Hepatic stellate cell (primary cell): ENCODE results near the gene LGR6.

ENCODE experiments used
- DNase-seq: peaks from one replicate; pipeline ENCODE4 v3.0.0; 2011; ENCODE audit warnings: low spot score

Gene LGR6

GRCh38 chr1:202291961-202292712 is 98.5 kb downstream of the LGR6 start:
- DNase-seq = peak; percentile 79

GRCh38 chr1:202292773-202293172 is 99.2 kb downstream of the LGR6 start:
- DNase-seq = no peak

- DNase-seq = peak; percentile 35
These were observed 100.0 kb downstream of the LGR6 start for GRCh38 chr1:202293569-202293968.

GRCh38 chr1:202302166-202302565 is 108.6 kb downstream of the LGR6 start:
- no peak for DNase-seq

DNA sequence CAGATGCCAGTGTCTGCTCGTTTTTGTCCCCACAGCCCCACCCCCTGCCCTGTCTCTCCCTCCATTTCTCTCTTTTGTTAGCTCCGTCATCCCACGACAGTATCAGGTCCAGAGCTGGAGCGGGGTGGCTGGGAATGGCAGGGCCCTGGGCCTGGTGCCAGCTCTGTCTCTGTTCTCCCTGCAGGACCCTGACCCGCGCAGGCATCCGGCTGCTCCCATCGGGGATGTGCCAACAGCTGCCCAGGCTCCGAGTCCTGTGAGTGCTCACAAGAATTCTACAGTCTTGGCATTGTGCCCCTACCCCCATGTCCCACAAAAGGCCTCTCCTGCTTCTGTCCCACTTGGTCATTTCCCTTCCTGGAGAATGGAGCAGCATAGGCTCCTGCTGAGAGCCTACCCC is 110.8 kb downstream of the LGR6 start:
- no peak for DNase-seq

DNA sequence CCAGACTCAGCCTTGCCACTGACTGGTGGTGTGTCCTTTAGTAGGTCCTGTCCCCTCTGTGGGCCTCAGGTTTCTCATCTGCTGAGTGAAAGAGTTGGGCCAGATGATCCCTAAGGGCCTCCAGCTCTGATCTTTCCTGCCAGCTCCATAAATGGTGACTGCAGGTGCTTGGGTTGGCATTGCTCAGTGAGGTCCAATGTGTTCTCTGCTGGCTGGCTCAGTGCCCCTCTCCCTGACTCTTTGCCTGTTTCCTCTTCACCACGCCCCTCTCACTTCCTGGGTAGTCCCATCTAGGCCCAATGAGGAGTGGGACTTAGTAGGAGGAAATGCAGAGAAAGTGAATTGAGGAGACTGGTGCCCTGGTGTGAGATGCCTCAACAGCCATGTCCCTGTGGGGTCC is 111.6 kb downstream of the LGR6 start:
- no peak for DNase-seq

- no peak for DNase-seq
These were observed 113.1 kb downstream of the LGR6 start for GRCh38 chr1:202306535-202307345.

DNA sequence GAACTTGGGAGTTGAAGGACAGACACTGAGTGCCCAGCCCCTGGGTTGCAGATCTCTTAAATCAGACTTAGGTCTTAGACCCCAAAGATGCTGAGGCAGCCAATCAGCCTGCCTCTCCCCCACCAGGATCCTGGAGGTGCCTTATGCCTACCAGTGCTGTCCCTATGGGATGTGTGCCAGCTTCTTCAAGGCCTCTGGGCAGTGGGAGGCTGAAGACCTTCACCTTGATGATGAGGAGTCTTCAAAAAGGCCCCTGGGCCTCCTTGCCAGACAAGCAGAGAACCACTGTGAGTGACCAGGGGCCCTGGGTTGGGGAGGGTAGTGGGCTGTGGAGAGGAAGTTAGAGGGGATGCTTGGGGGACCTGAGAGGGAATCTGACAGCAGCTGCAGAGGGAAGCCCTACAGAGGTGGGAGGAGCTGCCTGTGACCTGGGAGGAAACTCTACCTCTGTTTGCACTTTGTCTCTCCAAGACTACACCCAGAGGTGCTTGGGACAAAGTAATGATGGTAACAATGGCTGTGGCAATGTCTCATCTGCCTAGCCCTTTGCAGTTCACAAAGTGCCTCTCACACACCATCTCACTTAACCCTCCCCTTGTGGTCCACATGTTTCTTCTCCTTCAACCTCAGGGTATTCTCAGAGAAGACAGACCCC is 116.6 kb downstream of the LGR6 start:
- no peak for DNase-seq

DNA sequence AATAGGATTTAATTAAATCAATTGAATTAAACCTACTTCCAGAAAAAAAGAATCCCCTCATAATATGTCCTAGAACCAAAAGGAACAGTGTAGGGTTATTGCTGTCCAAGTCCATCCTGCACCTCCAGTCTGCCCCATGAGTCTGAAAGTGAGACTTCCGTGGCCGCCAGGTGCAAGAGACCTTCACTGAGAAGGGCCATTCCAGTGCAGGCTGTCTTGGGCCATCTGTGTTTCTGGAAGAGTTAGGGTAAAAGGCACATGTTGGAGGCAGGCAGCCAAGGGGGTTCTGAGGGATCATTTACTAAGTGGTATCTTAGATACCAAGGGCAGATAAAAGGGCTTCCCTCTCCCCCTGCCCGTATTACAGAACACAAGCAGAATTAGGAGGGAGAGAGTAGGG is 117.1 kb downstream of the LGR6 start:
- DNase-seq = no peak

GRCh38 chr1:202311875-202312635 is 118.5 kb downstream of the LGR6 start:
- peak; percentile 32 for DNase-seq

DNA sequence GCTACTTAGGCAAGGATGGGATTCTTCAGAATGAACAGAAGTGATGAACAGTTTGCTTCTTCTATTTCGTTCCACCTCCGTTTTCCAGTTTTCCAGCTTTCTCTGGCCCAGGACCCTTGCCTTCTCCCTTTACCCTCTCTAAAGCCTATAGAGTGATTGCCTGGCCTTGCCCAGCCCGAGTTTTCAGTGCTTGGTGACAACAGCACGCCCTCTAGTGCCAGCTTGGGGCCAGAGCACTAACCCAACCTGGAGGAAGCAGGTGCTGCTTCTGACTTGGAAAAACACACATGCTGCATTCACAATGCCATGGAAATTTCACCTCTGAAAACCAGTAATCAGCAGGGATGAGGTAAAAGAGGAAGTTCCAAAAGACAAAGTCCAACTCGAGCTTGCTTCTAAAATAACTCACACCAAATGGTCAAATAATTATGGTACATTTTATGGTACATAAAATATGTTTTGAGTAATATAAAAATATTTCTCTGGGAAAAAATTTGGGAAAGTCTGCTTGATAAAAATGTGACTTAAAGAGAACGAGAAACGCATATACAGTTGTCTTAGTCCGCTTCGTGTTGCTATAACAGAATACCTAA is 122.1 kb downstream of the LGR6 start:
- peak; percentile 82 for DNase-seq

DNA sequence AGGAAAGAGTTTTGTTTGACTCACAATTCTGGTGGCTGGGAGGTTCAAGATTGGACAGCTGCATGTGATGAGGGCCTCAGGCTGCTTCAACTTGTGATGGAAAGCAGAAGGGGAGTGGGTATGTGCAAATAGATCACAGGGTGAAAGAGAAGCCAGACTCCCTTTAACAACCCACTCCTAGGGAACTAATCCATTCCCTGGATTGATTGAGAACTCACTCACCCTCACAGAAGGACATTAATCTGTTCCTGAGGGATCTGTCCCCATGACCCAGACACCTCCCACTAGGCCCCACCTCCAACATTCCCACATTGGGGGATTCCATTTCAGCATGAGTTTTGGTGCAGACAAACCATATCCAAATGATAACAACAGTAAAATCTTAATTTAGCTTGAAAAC is 122.6 kb downstream of the LGR6 start:
- DNase-seq = no peak

DNA sequence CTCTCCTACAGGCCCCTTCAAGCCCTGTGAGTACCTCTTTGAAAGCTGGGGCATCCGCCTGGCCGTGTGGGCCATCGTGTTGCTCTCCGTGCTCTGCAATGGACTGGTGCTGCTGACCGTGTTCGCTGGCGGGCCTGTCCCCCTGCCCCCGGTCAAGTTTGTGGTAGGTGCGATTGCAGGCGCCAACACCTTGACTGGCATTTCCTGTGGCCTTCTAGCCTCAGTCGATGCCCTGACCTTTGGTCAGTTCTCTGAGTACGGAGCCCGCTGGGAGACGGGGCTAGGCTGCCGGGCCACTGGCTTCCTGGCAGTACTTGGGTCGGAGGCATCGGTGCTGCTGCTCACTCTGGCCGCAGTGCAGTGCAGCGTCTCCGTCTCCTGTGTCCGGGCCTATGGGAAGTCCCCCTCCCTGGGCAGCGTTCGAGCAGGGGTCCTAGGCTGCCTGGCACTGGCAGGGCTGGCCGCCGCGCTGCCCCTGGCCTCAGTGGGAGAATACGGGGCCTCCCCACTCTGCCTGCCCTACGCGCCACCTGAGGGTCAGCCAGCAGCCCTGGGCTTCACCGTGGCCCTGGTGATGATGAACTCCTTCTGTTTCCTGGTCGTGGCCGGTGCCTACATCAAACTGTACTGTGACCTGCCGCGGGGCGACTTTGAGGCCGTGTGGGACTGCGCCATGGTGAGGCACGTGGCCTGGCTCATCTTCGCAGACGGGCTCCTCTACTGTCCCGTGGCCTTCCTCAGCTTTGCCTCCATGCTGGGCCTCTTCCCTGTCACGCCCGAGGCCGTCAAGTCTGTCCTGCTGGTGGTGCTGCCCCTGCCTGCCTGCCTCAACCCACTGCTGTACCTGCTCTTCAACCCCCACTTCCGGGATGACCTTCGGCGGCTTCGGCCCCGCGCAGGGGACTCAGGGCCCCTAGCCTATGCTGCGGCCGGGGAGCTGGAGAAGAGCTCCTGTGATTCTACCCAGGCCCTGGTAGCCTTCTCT is 124.6 kb downstream of the LGR6 start:
- no peak for DNase-seq

DNA sequence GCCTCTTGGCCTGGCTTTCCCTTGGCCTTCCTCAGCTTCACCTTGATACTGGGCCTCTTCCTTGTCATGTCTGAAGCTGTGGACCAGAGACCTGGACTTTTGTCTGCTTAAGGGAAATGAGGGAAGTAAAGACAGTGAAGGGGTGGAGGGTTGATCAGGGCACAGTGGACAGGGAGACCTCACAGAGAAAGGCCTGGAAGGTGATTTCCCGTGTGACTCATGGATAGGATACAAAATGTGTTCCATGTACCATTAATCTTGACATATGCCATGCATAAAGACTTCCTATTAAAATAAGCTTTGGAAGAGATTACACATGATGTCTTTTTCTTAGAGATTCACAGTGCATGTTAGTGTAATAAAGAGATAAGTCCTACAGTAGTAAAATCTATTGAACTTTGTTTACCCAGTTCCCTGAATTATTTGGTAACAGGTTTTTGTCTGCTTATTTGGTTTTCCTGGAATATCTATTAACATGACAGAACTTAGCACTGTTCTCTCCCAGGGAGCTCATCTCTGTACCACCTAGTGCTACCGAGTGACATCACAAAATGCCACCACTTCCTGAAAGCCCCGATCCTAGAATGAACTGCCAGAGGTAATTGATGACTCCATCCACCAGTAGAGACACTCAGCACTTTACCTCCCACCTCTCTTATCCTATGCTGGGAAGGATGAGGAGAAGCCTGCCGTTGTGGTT is 125.9 kb downstream of the LGR6 start:
- no peak for DNase-seq

DNA sequence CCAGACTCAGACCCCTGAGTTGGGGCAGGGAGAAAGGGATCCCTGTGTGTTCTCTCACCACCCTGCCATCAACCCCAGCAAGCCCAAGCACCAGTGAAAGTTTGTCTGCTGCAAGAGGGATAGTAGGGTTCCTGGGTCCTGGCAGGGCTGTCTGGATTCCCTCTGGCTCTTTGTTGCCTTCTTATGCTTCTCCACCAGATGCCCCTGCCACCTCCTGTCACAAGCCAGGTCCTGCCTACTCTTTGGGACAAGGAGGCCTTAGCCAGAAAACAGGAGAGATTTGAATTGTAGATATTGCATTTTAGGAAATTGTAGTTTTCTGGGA is 126.4 kb downstream of the LGR6 start:
- DNase-seq = no peak

- DNase-seq = no peak
These were observed 130.1 kb downstream of the LGR6 start for GRCh38 chr1:202323731-202324130.

DNA sequence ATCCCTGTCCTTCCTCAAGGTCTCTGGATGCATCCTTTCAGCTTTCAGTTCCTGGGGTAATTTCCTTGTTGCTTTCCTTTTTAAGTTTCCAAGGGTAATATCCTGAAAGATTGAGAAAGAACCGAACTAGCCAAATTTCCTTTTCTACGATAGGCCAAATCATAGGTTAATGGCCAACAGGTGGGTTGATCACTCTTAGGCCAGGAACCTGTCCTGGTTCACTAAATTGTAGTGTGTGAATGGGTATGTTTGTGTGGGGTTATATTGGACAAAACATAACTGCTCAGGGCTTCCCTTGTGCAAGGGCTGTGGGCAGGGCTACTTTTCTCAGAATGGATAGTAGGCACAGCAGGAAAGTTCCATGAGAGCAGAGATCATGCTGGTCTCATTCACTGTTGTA is 131.0 kb downstream of the LGR6 start:
- no peak for DNase-seq

- no peak for DNase-seq
These were observed 136.3 kb downstream of the LGR6 start for GRCh38 chr1:202329891-202330290.

- no peak for DNase-seq
These were observed 140.3 kb downstream of the LGR6 start for GRCh38 chr1:202333861-202334260.
